Heart left ventricle (tissue), 13 donors: Measurements from ENCODE around the gene PRDM16.

Experiments
- CTCF ChIP-seq, 12 donors: fragments of 200-600 bp; sonication (generic) in 4 of 12; IDR thresholded peaks; one replicate each; pipeline versions ENCODE4 v1.5.0 to v1.8.0; 2018 to 2022; ENCODE audit warnings: antibody characterized with exemption in 12 of 12, mild to moderate bottlenecking in 5 of 12
- POLR2A ChIP-seq, 2 donors: fragments of 450-650 bp; IDR thresholded peaks; one replicate each; pipeline ENCODE4 v1.6.1; 2017; ENCODE audit warnings: antibody characterized with exemption in 2 of 2, mild to moderate bottlenecking in 2 of 2, moderate library complexity in 2 of 2
- donor health status: ischemic (EF 13 %, LVEDD 7.1; RV severe dilation, severe dysfunction).
- donor health status: DM: no; HTN: yes; CAD: no.
- donor health status: DM: no; HTN: no; CAD: no.
- donor health status: ischemic (EF 25% LVEDD 6.9; RV normal size, moderate dysfunction).
- donor health status: ischemic (EF 25% LVEDD 5.7; RV mildly dilated, moderate dysfunction).
- donor health status: ischemic (EF 35%, LVEDD 5.7; RV mildly dilated, moderate dysfunction).
- donor health status: nonischemic (EF 11% LVEDD 7.7; RV severe dilation, severe dysfunction).
- donor health status: DM: yes; HTN: yes; CAD: no.
- donor health status: PGD.
- donor health status: ischemic (EF 29% LVEDD 5.4; RV normal size, mild dysfunction).
- donor health status: nonischemic (EF 23%, LVEDD 6.1; RV moderate dilation, normal function).

- no peak for TF ChIP-seq POLR2A (IDR thresholded peaks at IDR 0.05)
- TF ChIP-seq CTCF (IDR thresholded peaks at IDR 0.05), result no peak
Observed at GRCh38 chr1:3235496-3235895, 166.5 kb downstream of the PRDM16 start.
